ENCODE results near the gene ZFPM1.

ZFPM1 gene

GRCh38 chr16:88578446-88579313, 125.6 kb downstream of the ZFPM1 start:
- no peak for DNase-seq

- no peak for DNase-seq
Measured at GRCh38 chr16:88580371-88580770, 127.3 kb downstream of the ZFPM1 start.

GRCh38 chr16:88581033-88581432, 128.0 kb downstream of the ZFPM1 start:
- DNase-seq = no peak

GRCh38 chr16:88582912-88583575, 130.0 kb downstream of the ZFPM1 start:
- no peak for DNase-seq

GRCh38 chr16:88584676-88585075, 131.6 kb downstream of the ZFPM1 start:
- DNase-seq = no peak

- DNase-seq = no peak
Measured at GRCh38 chr16:88585269-88585668, 132.2 kb downstream of the ZFPM1 start.

GRCh38 chr16:88585927-88586581, 133.0 kb downstream of the ZFPM1 start:
- no peak for DNase-seq
